ENCODE results near the gene INPP5F.
"Not testable (repeated sequence)": the region's sequence is repeated elsewhere in the genome, so short reads cannot be mapped to it uniquely, and the experiment has no call there.

INPP5F gene

GRCh38 chr10:119748871-119749270 is 23.0 kb downstream of the INPP5F start:
- DNase-seq = no peak

GRCh38 chr10:119749455-119749854 is 23.6 kb downstream of the INPP5F start:
- no peak for DNase-seq

- peak; percentile 26 for DNase-seq
Observed at GRCh38 chr10:119750391-119751230, 24.8 kb downstream of the INPP5F start.

GRCh38 chr10:119753309-119753708 is 27.5 kb downstream of the INPP5F start:
- no peak for DNase-seq

- DNase-seq = no peak
Observed at GRCh38 chr10:119754085-119754484, 28.2 kb downstream of the INPP5F start.

- DNase-seq = no peak
Observed at GRCh38 chr10:119754936-119755335, 29.1 kb downstream of the INPP5F start.

- no peak for DNase-seq
Observed at GRCh38 chr10:119755446-119755845, 29.6 kb downstream of the INPP5F start.

- no peak for DNase-seq
Observed at GRCh38 chr10:119758448-119759195, 32.8 kb downstream of the INPP5F start.

GRCh38 chr10:119759832-119760231 is 34.0 kb downstream of the INPP5F start:
- DNase-seq = no peak

GRCh38 chr10:119761106-119761505 is 35.3 kb downstream of the INPP5F start:
- no peak for DNase-seq

- DNase-seq = no peak
Observed at GRCh38 chr10:119762035-119762434, 36.2 kb downstream of the INPP5F start.

GRCh38 chr10:119762805-119763798 is 37.3 kb downstream of the INPP5F start:
- DNase-seq = no peak

- no peak for DNase-seq
Observed at GRCh38 chr10:119768455-119769094, 42.7 kb downstream of the INPP5F start.

- DNase-seq = no peak
Observed at GRCh38 chr10:119769886-119770285, 44.0 kb downstream of the INPP5F start.

- no peak for DNase-seq
Observed at GRCh38 chr10:119770928-119771327, 45.1 kb downstream of the INPP5F start.

GRCh38 chr10:119772334-119772733 is 46.5 kb downstream of the INPP5F start:
- DNase-seq = no peak

GRCh38 chr10:119773041-119773440 is 47.2 kb downstream of the INPP5F start:
- not testable (repeated sequence) for DNase-seq

GRCh38 chr10:119775529-119775928 is 49.7 kb downstream of the INPP5F start:
- no peak for DNase-seq

GRCh38 chr10:119776536-119776935 is 50.7 kb downstream of the INPP5F start:
- DNase-seq = no peak

- no peak for DNase-seq
Observed at GRCh38 chr10:119777686-119778085, 51.8 kb downstream of the INPP5F start.

GRCh38 chr10:119778776-119779445 is 53.1 kb downstream of the INPP5F start:
- DNase-seq = no peak
